GM20000 (cell line): Measurements from ENCODE around the gene USP7.
"Not testable (repeated sequence)": the region's sequence is repeated elsewhere in the genome, so short reads cannot be mapped to it uniquely, and the experiment has no call there.

Experiments used
- DNase-seq: peaks from one replicate; pipeline ENCODE4 v3.0.0; 2012; ENCODE audit warnings: low spot score
- CTCF ChIP-seq: IDR thresholded peaks from 2 replicates; pipeline ENCODE4 v1.5.1; 2012; ENCODE audit warnings: mild to moderate bottlenecking, control low read depth; ENCODE audit errors: extremely low read depth, missing control alignments

Gene USP7

GRCh38 chr16:8848939-8849391 is 114.7 kb downstream of the USP7 start:
- DNase-seq, result no peak
- TF ChIP-seq CTCF, result no peak

- no peak for TF ChIP-seq CTCF
Observed at GRCh38 chr16:8848231-8848938, 115.3 kb downstream of the USP7 start.

DNA sequence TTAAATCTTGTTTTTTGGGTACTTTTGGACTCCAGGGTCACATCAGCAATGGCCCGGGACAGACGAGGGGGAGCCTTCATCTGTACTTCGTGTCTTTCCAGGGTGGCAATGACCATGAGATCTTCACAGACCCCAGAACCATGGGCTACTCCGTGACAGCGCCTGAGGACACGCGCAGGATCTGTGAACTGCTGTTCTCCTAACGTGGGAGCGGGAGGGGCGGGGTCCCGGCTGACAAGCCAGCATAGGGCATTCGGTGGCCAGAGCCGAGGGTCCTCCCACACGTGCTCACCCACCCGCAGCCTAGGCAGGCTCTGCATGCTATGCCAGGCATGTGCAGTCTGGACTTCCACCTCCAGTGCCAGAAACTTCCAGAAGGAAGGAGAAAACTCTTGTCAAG is 116.1 kb downstream of the USP7 start:
- DNase-seq, result no peak
- no peak for TF ChIP-seq CTCF

More at GRCh38 chr16:8848231-8848938, 115.3 kb downstream of the USP7 start:
- no peak for DNase-seq

GRCh38 chr16:8847145-8847544 is 116.6 kb downstream of the USP7 start:
- no peak for DNase-seq
- TF ChIP-seq CTCF, result no peak

GRCh38 chr16:8846401-8846932 is 117.2 kb downstream of the USP7 start:
- no peak for DNase-seq
- TF ChIP-seq CTCF, result no peak

- no peak for TF ChIP-seq CTCF
- no peak for DNase-seq
Observed at GRCh38 chr16:8845699-8846298, 117.9 kb downstream of the USP7 start.

GRCh38 chr16:8843296-8843695 is 120.4 kb downstream of the USP7 start:
- not testable (repeated sequence) for DNase-seq
